GM12878 (cell line): Measurements from ENCODE around the gene SDK2. TPM values are rescaled to one million over a fixed set of nuclear protein-coding genes. Genes with fewer than 3 reads are reported as not detected.

ENCODE experiments used
- ATAC-seq: fragments of 200-7000 bp; cut with Tn5 transposase; 3 replicates; pipeline ENCODE4 v1.9.1; 2020; ENCODE audit warnings: mild to moderate bottlenecking, moderate library complexity
- BruUV-seq: library from RNA; stranded (reverse); fragments of 400-500 nt; replicated peaks from 2 replicates; lab custom pipeline; 2021; lab: Mats Ljungman, UMichigan
- CTCF ChIA-PET: fragments of 300-600 bp; sonication (Branson Sonifier 250); formaldehyde crosslinking; extraction: SDS; loops from one replicate; lab custom pipeline; 2021; ENCODE audit warnings: inconsistent platforms; lab: Yijun Ruan, JAX
- POLR2A ChIA-PET: fragments of 350-600 bp; formaldehyde crosslinking; extraction: SDS; loops from one replicate; lab custom pipeline; 2021; ENCODE audit warnings: inconsistent platforms; lab: Charles Lee
- RAD21 ChIA-PET: fragments of 300-600 bp; sonication (Branson Sonifier 250); formaldehyde crosslinking; loops from one replicate; lab custom pipeline; 2023; ENCODE audit warnings: antibody characterized with exemption; ENCODE audit not compliant: unreplicated experiment; lab: Charles Lee
- SMC1A ChIA-PET: fragments of 300-600 bp; sonication (Branson Sonifier 250); formaldehyde crosslinking; loops from one replicate; lab custom pipeline; 2023; ENCODE audit not compliant: unreplicated experiment, uncharacterized antibody; lab: Charles Lee
- DNase-seq: peaks from one replicate; pipeline ENCODE4 v3.0.0-alpha.2; 2011; ENCODE audit warnings: low read depth, low spot score
- FAIRE-seq: peaks from 3 replicates; lab custom pipeline; 2011; peaks lifted over from hg19 to GRCh38; lab: Jason Lieb, UNC
- H2AFZ ChIP-seq: 2 replicates; pipeline ENCODE4 v1.6.0; 2011; ENCODE audit warnings: low read depth, low read length, control low read depth; ENCODE audit not compliant: control insufficient read depth
- H3K27ac ChIP-seq: 2 replicates; pipeline ENCODE4 v1.5.1; 2011; ENCODE audit warnings: control low read depth; ENCODE audit not compliant: control insufficient read depth, insufficient read depth
- H3K27me3 ChIP-seq, 2 experiments: replicated peaks in 1 of 2; 2 replicates each; pipeline versions ENCODE4 v1.6.0 to v1.6.1; 2011; ENCODE audit warnings: low read length in 1 of 2; ENCODE audit not compliant: control insufficient read depth in 2 of 2, insufficient read depth in 2 of 2
- H3K36me3 ChIP-seq, 2 experiments: 2 replicates each; pipeline ENCODE4 v1.5.1; 2011; ENCODE audit warnings: low read length in 1 of 2; ENCODE audit not compliant: control insufficient read depth in 2 of 2, insufficient read depth in 2 of 2
- H3K4me1 ChIP-seq: 2 replicates; pipeline ENCODE4 v1.6.1; 2011; ENCODE audit warnings: mild to moderate bottlenecking, low read length, moderate library complexity, mixed read lengths; ENCODE audit not compliant: control insufficient read depth, insufficient read depth
- H3K4me2 ChIP-seq: 2 replicates; pipeline ENCODE4 v1.6.0; 2011; ENCODE audit warnings: control low read depth; ENCODE audit not compliant: control insufficient read depth, insufficient read depth
- H3K4me3 ChIP-seq: fragments of 200-600 bp; sonication (generic); 2 replicates; pipeline ENCODE4 v1.5.1; 2016
- H3K79me2 ChIP-seq: 2 replicates; pipeline ENCODE4 v1.6.0; 2011; ENCODE audit warnings: low read length; ENCODE audit not compliant: control insufficient read depth, insufficient read depth
- H3K9ac ChIP-seq: 2 replicates; pipeline ENCODE4 v1.8.0; 2011; ENCODE audit warnings: low read length, control low read depth, mixed read lengths; ENCODE audit not compliant: control insufficient read depth, insufficient read depth
- H3K9me3 ChIP-seq: replicated peaks from 3 replicates; pipeline ENCODE4 v1.5.1; 2011; ENCODE audit warnings: mild to moderate bottlenecking, low read length; ENCODE audit not compliant: control insufficient read depth, insufficient read depth
- H4K20me1 ChIP-seq: 2 replicates; pipeline ENCODE4 v1.6.0; 2011; ENCODE audit not compliant: control insufficient read depth, insufficient read depth
- CREB1 ChIP-seq: IDR thresholded peaks from 2 replicates; pipeline ENCODE4 v1.6.1; 2012; ENCODE audit warnings: low read depth, mild to moderate bottlenecking, inconsistent platforms
- CREM ChIP-seq: IDR thresholded peaks from 2 replicates; pipeline ENCODE4 v1.6.1; 2014; ENCODE audit warnings: antibody characterized with exemption, low read depth
- EED ChIP-seq: sonication (generic); IDR thresholded peaks from 2 replicates; pipeline ENCODE4 v1.6.1; 2016; ENCODE audit warnings: antibody characterized with exemption, low read depth
- ETV6 ChIP-seq, 2 experiments: fragments of 450-650 bp in 1 of 2; IDR thresholded peaks in 1 of 2; conservative IDR thresholded peaks in 1 of 2; 2 replicates each; pipeline ENCODE4 v1.6.1; 2014; ENCODE audit warnings: antibody characterized with exemption in 1 of 2, borderline replicate concordance in 1 of 2, low read depth in 1 of 2, mild to moderate bottlenecking in 1 of 2, moderate library complexity in 1 of 2
- EZH2 ChIP-seq: IDR thresholded peaks from 2 replicates; pipeline ENCODE4 v1.6.1; 2012; ENCODE audit warnings: low read depth, mild to moderate bottlenecking, control low read depth, inconsistent platforms, low read length, borderline replicate concordance; ENCODE audit not compliant: control insufficient read depth
- KLF5 ChIP-seq: fragments of 450-650 bp; IDR thresholded peaks from 2 replicates; pipeline ENCODE4 v1.6.1; 2014; ENCODE audit warnings: mild to moderate bottlenecking; ENCODE audit not compliant: partially characterized antibody
- NFXL1 ChIP-seq: fragments of 450-650 bp; IDR thresholded peaks from 2 replicates; pipeline ENCODE4 v1.6.1; 2017; ENCODE audit warnings: antibody characterized with exemption, mild to moderate bottlenecking, borderline replicate concordance
- PRDM15 ChIP-seq: fragments of 450-650 bp; formaldehyde crosslinking; IDR thresholded peaks from 2 replicates; pipeline ENCODE4 v1.4.0; 2020; ENCODE audit warnings: mild to moderate bottlenecking, moderate library complexity
- SMAD1 ChIP-seq: fragments of 450-650 bp; IDR thresholded peaks from 2 replicates; pipeline ENCODE4 v1.6.1; 2018; ENCODE audit warnings: mild to moderate bottlenecking, low read depth; ENCODE audit not compliant: partially characterized antibody
- SRF ChIP-seq, 2 experiments: IDR thresholded peaks; 2 replicates each; pipeline ENCODE4 v1.6.1; 2011; ENCODE audit warnings: low read depth in 2 of 2, low read length in 2 of 2, mild to moderate bottlenecking in 1 of 2, moderate library complexity in 1 of 2
- STAT1 ChIP-seq: fragments of 450-650 bp; conservative IDR thresholded peaks from 2 replicates; pipeline ENCODE4 v1.6.1; 2014; ENCODE audit warnings: antibody characterized with exemption, mild to moderate bottlenecking
- TARDBP ChIP-seq: IDR thresholded peaks from 2 replicates; pipeline ENCODE4 v1.6.1; 2016; ENCODE audit warnings: borderline replicate concordance
- WRNIP1 ChIP-seq: IDR thresholded peaks from 2 replicates; pipeline ENCODE4 v1.6.1; 2011; ENCODE audit warnings: low read depth, low read length, improper control_type of control experiment, borderline replicate concordance
- WGBS: methylation state at CpG from one replicate; pipeline ENCODE4 v1.1.6; 2016; ENCODE audit warnings: low lambda C conversion rate; ENCODE audit not compliant: insufficient replicate concordance, insufficient coverage; ENCODE audit errors: missing lambda C conversion rate; 5-methylcytosine and 5-hydroxymethylcytosine counted together
- in situ Hi-C: fragments of 300-500 bp; cut with MboI; formaldehyde crosslinking; loops from 9 replicates; pipeline ENCODE4 v1.14.3; 2018; ENCODE audit warnings: mixed read lengths
- intact Hi-C: fragments of 100-400 bp; cut with micrococcal nuclease; formaldehyde crosslinking; loops from one replicate; pipeline ENCODE4 v1.14.2; 2022; ENCODE audit not compliant: unreplicated experiment
- polyA plus RNA-seq, 11 experiments: library from polyadenylated mRNA; depleted of rRNA in 4 of 11; unstranded in 6 of 11; stranded (reverse) in 5 of 11; fragments of >200 nt; fragmentation: Nextera tagmentation in 4 of 11; fragmentation: Illumina TruSeq in 1 of 11; extraction: Ambion mirVana in 4 of 11; extraction: Trizol in 1 of 11; gene quantifications; 1 replicate in 1 of 11; 2 replicates in 10 of 11; pipeline versions ENCODE4 v1.2.1 to v1.2.3, GENCODE V29; 2011 to 2016; ENCODE audit warnings: inconsistent platforms in 2 of 11, missing spikeins in 2 of 11, low read depth in 1 of 11
- total RNA-seq, 4 experiments: library from RNA; depleted of rRNA in 3 of 4; stranded (reverse); fragments of >200 nt in 3 of 4; fragmentation: Illumina TruSeq in 1 of 4; extraction: Trizol in 1 of 4; gene quantifications; 2 replicates each; pipeline versions ENCODE4 v1.2.1 to v1.2.3, GENCODE V29; 2013 to 2021

The SDK2 gene
- total and polyA plus RNA-seq, 10 of the 15 experiments (the other 5 are each of a cell fraction or from before 2014, with no cell fraction given) = 0.03 to 0.08 (median 0.03) TPM; not detected in 7

- Histone ChIP-seq H3K9ac (no peak overlapping the region), H3K27me3 (no peaks in the 10 kb centered on the region; a peak in 1 of 4 replicates), H4K20me1 (no peaks in the 10 kb centered on the region), H3K79me2 (no peaks in the 10 kb centered on the region), H3K4me3 (no peak overlapping the region), H3K27ac (no peak overlapping the region), H3K4me1 (no peaks in the 10 kb centered on the region), H2AFZ (no peak overlapping the region), H3K4me2 (no peak overlapping the region), H3K9me3 (no peaks in the 10 kb centered on the region; the same call in 1 of the 3 replicates), H3K36me3 (no peaks in the 10 kb centered on the region)
- TF ChIP-seq ETV6 (conservative IDR thresholded peaks at IDR 0.05 in 1 of 2, IDR thresholded peaks at IDR 0.05 in 1 of 2; ENCODE audit: borderline replicate concordance in 1 of 2, low read depth in 1 of 2) = no peak
- TF ChIP-seq CREM = no peak
- TF ChIP-seq KLF5 = no peak
- no peak for TF ChIP-seq EED
- TF ChIP-seq PRDM15 (CRISPR knock-in tag) = no peak
- no peak for TF ChIP-seq NFXL1
- TF ChIP-seq STAT1 = no peak
- no peak for TF ChIP-seq TARDBP
- TF ChIP-seq EZH2 = no peak
- TF ChIP-seq SRF (IDR thresholded peaks at IDR 0.05; ENCODE audit: low read depth in 2 of 2, low read length in 2 of 2) = no peak
- TF ChIP-seq CREB1 = no peak
- TF ChIP-seq WRNIP1 = no peak
- TF ChIP-seq SMAD1 = no peak
- intact Hi-C loops = no loop called here
- POLR2A ChIA-PET = no interaction called here
- DNase-seq = no peak
- no TSS peak for BruUV-seq
- 34% methylated on average over 10 of the region's 10 CpGs for WGBS
- in situ Hi-C loops = loop anchor here (5.0 to 10.0 kb wide), 2 partner anchors 270 to 738 kb away; no protein-coding TSS in a partner anchor
- no peak for ATAC-seq
- CTCF ChIA-PET = interaction anchor here (1.0 kb wide), 1 partner anchor 9 kb away, joined by 3 read pairs; no protein-coding TSS in a partner anchor
- RAD21 ChIA-PET = no interaction called here
- FAIRE-seq = no peak
- SMC1A ChIA-PET = no interaction called here
These were observed 207.3 kb downstream of the SDK2 start for GRCh38 chr17:73436954-73437353.
